ENCODE data around the gene C1orf159.

C1orf159 gene

GRCh38 chr1:1146596-1146995 is 30.7 kb upstream of the C1orf159 start:
- no peak for TF ChIP-seq CTCF (IDR thresholded peaks at IDR 0.05)
- Histone ChIP-seq H3K9me3 (no peaks in the 10 kb centered on the region), H3K4me1 (ENCODE audit: control insufficient read depth in 1 of 2, insufficient read depth in 1 of 2, low read depth in 1 of 2, low read length in 1 of 2) (peaks cover 15 to 16% of the 10 kb centered on the region in 2 experiments), H3K4me3 (ENCODE audit: low read depth in 1 of 2, low read length in 1 of 2) (no peak overlapping the region), H3K27ac (no peak overlapping the region), H3K36me3 (no peaks in the 10 kb centered on the region), H3K27me3 (no peaks in the 10 kb centered on the region)

GRCh38 chr1:1146026-1146425 is 30.1 kb upstream of the C1orf159 start:
- TF ChIP-seq CTCF (IDR thresholded peaks at IDR 0.05), result no peak
- no peak overlapping the region for H3K27ac ChIP-seq
- H3K36me3 ChIP-seq, result no peaks in the 10 kb centered on the region
- H3K27me3 ChIP-seq, result no peaks in the 10 kb centered on the region
- H3K4me1 ChIP-seq (ENCODE audit: control insufficient read depth in 1 of 2, insufficient read depth in 1 of 2, low read depth in 1 of 2, low read length in 1 of 2), result peaks cover 15 to 16% of the 10 kb centered on the region in 2 experiments
- no peaks in the 10 kb centered on the region for H3K9me3 ChIP-seq
- no peak overlapping the region for H3K4me3 ChIP-seq (ENCODE audit: low read depth in 1 of 2, low read length in 1 of 2)

GRCh38 chr1:1145547-1145914 is 29.6 kb upstream of the C1orf159 start:
- H3K27me3 ChIP-seq, result no peaks in the 10 kb centered on the region
- no peak overlapping the region for H3K4me3 ChIP-seq (ENCODE audit: low read depth in 1 of 2, low read length in 1 of 2)
- TF ChIP-seq CTCF (IDR thresholded peaks at IDR 0.05), result no peak
- H3K36me3 ChIP-seq, result no peaks in the 10 kb centered on the region
- H3K27ac ChIP-seq, result no peak overlapping the region
- H3K9me3 ChIP-seq, result no peaks in the 10 kb centered on the region
- H3K4me1 ChIP-seq (ENCODE audit: control insufficient read depth in 1 of 2, insufficient read depth in 1 of 2, low read depth in 1 of 2, low read length in 1 of 2), result peaks cover 15 to 16% of the 10 kb centered on the region in 2 experiments

GRCh38 chr1:1144843-1145546 is 29.1 kb upstream of the C1orf159 start:
- no peaks in the 10 kb centered on the region for H3K27me3 ChIP-seq
- no peak for TF ChIP-seq CTCF (IDR thresholded peaks at IDR 0.05)
- H3K9me3 ChIP-seq, result no peaks in the 10 kb centered on the region
- H3K4me3 ChIP-seq (ENCODE audit: low read depth in 1 of 2, low read length in 1 of 2), result peak overlapping the region; percentile 53 to 56
- H3K4me1 ChIP-seq (ENCODE audit: control insufficient read depth in 1 of 2, insufficient read depth in 1 of 2, low read depth in 1 of 2, low read length in 1 of 2), result peaks cover 15 to 16% of the 10 kb centered on the region in 2 experiments
- H3K36me3 ChIP-seq, result no peaks in the 10 kb centered on the region
- H3K27ac ChIP-seq, result peak overlapping the region; percentile 79

GRCh38 chr1:1144122-1144842 is 28.4 kb upstream of the C1orf159 start:
- H3K27ac ChIP-seq, result peak overlapping the region; percentile 79
- H3K4me1 ChIP-seq (ENCODE audit: control insufficient read depth in 1 of 2, insufficient read depth in 1 of 2, low read depth in 1 of 2, low read length in 1 of 2), result peaks cover 15 to 16% of the 10 kb centered on the region in 2 experiments
- H3K9me3 ChIP-seq, result no peaks in the 10 kb centered on the region
- no peak for TF ChIP-seq CTCF (IDR thresholded peaks at IDR 0.05)
- peak overlapping the region; percentile 53 to 56 for H3K4me3 ChIP-seq (ENCODE audit: low read depth in 1 of 2, low read length in 1 of 2)
- H3K36me3 ChIP-seq, result no peaks in the 10 kb centered on the region
- H3K27me3 ChIP-seq, result no peaks in the 10 kb centered on the region

Measured in neutrophil (primary cell).